ENCODE data around the gene NOD1. TPM values are rescaled to one million over a fixed set of nuclear protein-coding genes. Genes with fewer than 3 reads are reported as not detected.

Gene NOD1
- total and polyA plus RNA-seq, 2 donors (not counting 1 experiment from before 2014, with no cell fraction given): 20.6 to 28.8 TPM

- H3K27ac ChIP-seq (ENCODE audit: low read length in 2 of 2): peak overlapping the region in 1 of 2 donors; percentile 66
- no peaks in the 10 kb centered on the region for H4K20me1 ChIP-seq (ENCODE audit: control insufficient read depth, insufficient read depth, low read length, poor library complexity, severe bottlenecking)
- POLR2A ChIA-PET: no interaction called here
- TF ChIP-seq EZH2 (IDR thresholded peaks at IDR 0.05; ENCODE audit: borderline replicate concordance, insufficient read depth, low read depth, low read length, poor library complexity, severe bottlenecking): no peak
- TF ChIP-seq CTCF (IDR thresholded peaks at IDR 0.05): no peak
- Mint-ChIP-seq H3K4me1 (peaks cover 87% of the 10 kb centered on the region), H3K27ac (peak overlapping the region; percentile 80), H3K4me3 (peak overlapping the region; percentile 29), H3K27me3 (no peaks in the 10 kb centered on the region), H3K9me3 (ENCODE audit: insufficient read depth) (no peaks in the 10 kb centered on the region)
- WGBS (ENCODE audit: insufficient coverage): 0% methylated on average over 1 of the region's 2 CpGs
- peaks cover 0 to 4% (median 0%) of the 10 kb centered on the region in 3 donors for H3K9me3 ChIP-seq (ENCODE audit: control extremely low read depth in 1 of 3, control insufficient read depth in 2 of 3, insufficient read depth in 1 of 3, low read length in 2 of 3)
- H3K4me2 ChIP-seq (replicated peaks; ENCODE audit: low read depth, low read length, poor library complexity, severe bottlenecking): peak overlapping the region; percentile 26
- DNase-seq (no peak), ATAC-seq (ENCODE audit: low read depth) (no peak)
- intact Hi-C loops (cut with micrococcal nuclease): no loop called here
- peaks cover 3 to 5% of the 10 kb centered on the region in 2 experiments for H3K36me3 ChIP-seq (replicated peaks in 1 of 2; ENCODE audit: control extremely low read depth in 1 of 2, control insufficient read depth in 1 of 2, extremely low read depth in 1 of 2, insufficient read depth in 2 of 2, low read length in 1 of 2)
- H3K27me3 ChIP-seq (replicated peaks in 1 of 4; ENCODE audit: control extremely low read depth in 1 of 4, control insufficient read depth in 3 of 4, insufficient read depth in 4 of 4, low read length in 3 of 4): no peaks in the 10 kb centered on the region
- no peak overlapping the region for H3K9ac ChIP-seq (ENCODE audit: low read length)
- H3K4me3 ChIP-seq (ENCODE audit: control extremely low read depth in 1 of 5, extremely low read depth in 1 of 5, insufficient read depth in 1 of 5, low read depth in 2 of 5, low read length in 4 of 5): no peak overlapping the region
- peaks cover 92% of the 10 kb centered on the region for H3K79me2 ChIP-seq (ENCODE audit: control insufficient read depth, insufficient read depth, low read length)
- H3K4me1 ChIP-seq (ENCODE audit: control insufficient read depth in 2 of 2, insufficient read depth in 2 of 2, low read length in 2 of 2): peaks cover 59 to 68% of the 10 kb centered on the region in 2 donors
- H2AFZ ChIP-seq (ENCODE audit: insufficient read depth, low read depth, low read length, poor library complexity, severe bottlenecking): peak overlapping the region; percentile 43
- CTCF ChIA-PET: interaction anchor here (1.2 kb wide), 2 partner anchors 10 to 21 kb away, joined by 3 read pairs; partner anchors contain the start of gene NOD1
Measured at GRCh38 chr7:30468041-30468440, 10.5 kb downstream of the NOD1 start.

GRCh38 chr7:30467271-30467670, 11.3 kb downstream of the NOD1 start:
- intact Hi-C loops (cut with micrococcal nuclease): no loop called here
- TF ChIP-seq CTCF (IDR thresholded peaks at IDR 0.05): no peak
- TF ChIP-seq EZH2 (IDR thresholded peaks at IDR 0.05; ENCODE audit: borderline replicate concordance, insufficient read depth, low read depth, low read length, poor library complexity, severe bottlenecking): no peak
- no peak for DNase-seq
- Histone ChIP-seq H3K9ac (ENCODE audit: low read length) (no peak overlapping the region), H3K36me3 (replicated peaks in 1 of 2; ENCODE audit: control extremely low read depth in 1 of 2, control insufficient read depth in 1 of 2, extremely low read depth in 1 of 2, insufficient read depth in 2 of 2, low read length in 1 of 2) (no peaks in the 10 kb centered on the region), H3K4me2 (replicated peaks; ENCODE audit: low read depth, low read length, poor library complexity, severe bottlenecking) (peak overlapping the region; percentile 1), H3K4me1 (ENCODE audit: control insufficient read depth in 2 of 2, insufficient read depth in 2 of 2, low read length in 2 of 2) (peaks cover 67 to 73% of the 10 kb centered on the region in 2 donors), H2AFZ (ENCODE audit: insufficient read depth, low read depth, low read length, poor library complexity, severe bottlenecking) (no peak overlapping the region), H3K27ac (ENCODE audit: low read length in 2 of 2) (peak overlapping the region in 1 of 2 donors; percentile 66), H4K20me1 (ENCODE audit: control insufficient read depth, insufficient read depth, low read length, poor library complexity, severe bottlenecking) (no peaks in the 10 kb centered on the region), H3K27me3 (replicated peaks in 1 of 4; ENCODE audit: control extremely low read depth in 1 of 4, control insufficient read depth in 3 of 4, insufficient read depth in 4 of 4, low read length in 3 of 4) (no peaks in the 10 kb centered on the region), H3K79me2 (ENCODE audit: control insufficient read depth, insufficient read depth, low read length) (peaks cover 92% of the 10 kb centered on the region), H3K4me3 (ENCODE audit: control extremely low read depth in 1 of 5, extremely low read depth in 1 of 5, insufficient read depth in 1 of 5, low read depth in 2 of 5, low read length in 4 of 5) (no peak overlapping the region), H3K9me3 (ENCODE audit: control extremely low read depth in 1 of 3, control insufficient read depth in 2 of 3, insufficient read depth in 1 of 3, low read length in 2 of 3) (no peaks in the 10 kb centered on the region)
- ChIA-PET POLR2A (no interaction called here), CTCF (interaction anchor here (1.2 kb wide), 1 partner anchor 20 kb away, joined by 3 read pairs; no protein-coding TSS in a partner anchor)
- Mint-ChIP-seq H3K27me3 (no peaks in the 10 kb centered on the region), H3K27ac (peak overlapping the region; percentile 81), H3K4me1 (peaks cover 92% of the 10 kb centered on the region), H3K4me3 (peak overlapping the region; percentile 27), H3K9me3 (ENCODE audit: insufficient read depth) (no peaks in the 10 kb centered on the region)
- 0% methylated on average over 1 of the region's 4 CpGs for WGBS (ENCODE audit: insufficient coverage)
- no peak for ATAC-seq (ENCODE audit: low read depth)
